Measurements from ENCODE around the gene ZYG11A.

Gene ZYG11A

DNA sequence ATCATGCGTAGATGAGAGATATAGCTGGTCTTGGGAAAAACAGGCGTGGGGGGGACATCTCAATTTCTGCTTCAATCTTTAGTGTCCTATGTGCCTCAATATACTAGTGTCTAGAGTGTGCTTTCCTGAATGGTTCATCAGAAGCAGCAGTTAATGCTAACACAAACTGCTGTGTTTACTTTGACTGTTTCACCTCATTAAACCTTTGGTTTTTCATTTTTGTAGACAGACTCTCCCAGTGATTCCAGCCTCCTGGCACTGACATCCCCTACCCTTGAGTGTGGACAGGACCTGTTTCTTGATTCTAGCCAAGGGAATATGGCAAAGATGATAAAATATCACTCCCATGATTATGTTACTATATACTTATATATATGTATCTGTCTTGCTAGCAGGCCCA lies 37.6 kb downstream of the ZYG11A start:
- DNase-seq (ENCODE audit: low read depth), result no peak
- TF ChIP-seq, protein P1, sequence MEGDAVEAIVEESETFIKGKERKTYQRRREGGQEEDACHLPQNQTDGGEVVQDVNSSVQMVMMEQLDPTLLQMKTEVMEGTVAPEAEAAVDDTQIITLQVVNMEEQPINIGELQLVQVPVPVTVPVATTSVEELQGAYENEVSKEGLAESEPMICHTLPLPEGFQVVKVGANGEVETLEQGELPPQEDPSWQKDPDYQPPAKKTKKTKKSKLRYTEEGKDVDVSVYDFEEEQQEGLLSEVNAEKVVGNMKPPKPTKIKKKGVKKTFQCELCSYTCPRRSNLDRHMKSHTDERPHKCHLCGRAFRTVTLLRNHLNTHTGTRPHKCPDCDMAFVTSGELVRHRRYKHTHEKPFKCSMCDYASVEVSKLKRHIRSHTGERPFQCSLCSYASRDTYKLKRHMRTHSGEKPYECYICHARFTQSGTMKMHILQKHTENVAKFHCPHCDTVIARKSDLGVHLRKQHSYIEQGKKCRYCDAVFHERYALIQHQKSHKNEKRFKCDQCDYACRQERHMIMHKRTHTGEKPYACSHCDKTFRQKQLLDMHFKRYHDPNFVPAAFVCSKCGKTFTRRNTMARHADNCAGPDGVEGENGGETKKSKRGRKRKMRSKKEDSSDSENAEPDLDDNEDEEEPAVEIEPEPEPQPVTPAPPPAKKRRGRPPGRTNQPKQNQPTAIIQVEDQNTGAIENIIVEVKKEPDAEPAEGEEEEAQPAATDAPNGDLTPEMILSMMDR (conservative IDR thresholded peaks at IDR 0.05; ENCODE audit: low read depth, low read length), result no peak
- no peak overlapping the region for H3K4me3 ChIP-seq (ENCODE audit: low read depth, low read length)

DNA sequence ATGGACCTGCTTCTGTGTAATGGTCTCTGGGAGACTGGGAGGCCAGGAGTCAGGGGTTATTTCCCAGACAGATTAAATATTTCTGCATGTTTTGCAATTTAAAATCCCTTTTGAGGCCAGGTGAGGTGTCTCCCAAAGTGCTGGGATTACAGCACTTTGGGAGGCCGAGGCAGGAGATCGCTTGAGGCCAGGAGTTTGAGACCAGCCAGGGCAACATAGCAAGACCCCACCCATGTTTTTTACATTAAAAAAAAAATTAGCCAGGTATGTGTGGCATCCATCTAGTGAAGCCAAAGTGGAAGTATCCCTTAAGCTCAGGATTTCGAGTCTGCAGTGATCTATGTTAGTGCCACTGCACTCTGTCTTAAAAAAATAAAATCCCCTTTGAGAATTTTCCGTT lies 44.9 kb downstream of the ZYG11A start:
- no peak for DNase-seq (ENCODE audit: low read depth)
- TF ChIP-seq, protein P1 (conservative IDR thresholded peaks at IDR 0.05; ENCODE audit: low read depth, low read length), result no peak
- H3K4me3 ChIP-seq (ENCODE audit: low read depth, low read length), result no peak overlapping the region

DNA sequence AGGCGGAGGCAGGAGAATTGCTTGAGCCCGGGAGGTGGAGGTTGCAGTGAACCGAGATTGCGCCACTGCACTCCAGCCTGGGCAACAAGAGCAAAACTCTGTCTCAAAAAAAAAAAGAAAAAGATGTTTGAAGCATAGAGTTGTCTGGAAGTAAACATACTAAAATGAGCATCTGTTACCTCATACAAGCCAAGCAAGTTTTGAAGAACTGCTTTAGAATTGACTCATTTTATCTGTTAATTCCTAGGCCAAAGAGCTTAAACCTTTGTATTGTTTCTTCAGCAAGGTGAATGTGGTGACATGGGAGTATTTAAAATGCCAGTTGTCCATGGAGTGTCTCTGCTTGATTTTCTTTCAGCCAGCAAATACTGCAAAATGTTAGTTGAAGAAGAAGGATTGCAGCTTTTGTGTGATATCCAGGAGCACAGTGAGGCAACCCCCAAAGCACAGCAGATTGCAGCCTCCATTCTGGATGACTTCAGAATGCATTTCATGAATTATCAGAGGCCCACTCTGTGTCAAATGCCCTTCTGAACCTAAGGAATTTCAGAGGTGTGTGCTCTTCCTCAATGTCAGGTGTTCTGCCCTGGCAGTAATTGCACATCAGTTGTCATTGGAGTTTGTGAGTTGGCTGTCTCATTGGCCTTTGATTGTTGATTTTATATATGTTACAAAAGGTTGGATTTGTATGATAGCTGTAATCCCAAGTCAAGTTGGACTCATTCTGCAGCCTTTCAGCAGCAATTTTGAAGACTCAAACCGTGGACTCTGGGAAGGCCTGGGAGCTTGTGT lies 50.1 kb downstream of the ZYG11A start:
- no peak overlapping the region for H3K4me3 ChIP-seq (ENCODE audit: low read depth, low read length)
- DNase-seq (ENCODE audit: low read depth), result no peak
- TF ChIP-seq, protein P1 (conservative IDR thresholded peaks at IDR 0.05; ENCODE audit: low read depth, low read length), result no peak

DNA sequence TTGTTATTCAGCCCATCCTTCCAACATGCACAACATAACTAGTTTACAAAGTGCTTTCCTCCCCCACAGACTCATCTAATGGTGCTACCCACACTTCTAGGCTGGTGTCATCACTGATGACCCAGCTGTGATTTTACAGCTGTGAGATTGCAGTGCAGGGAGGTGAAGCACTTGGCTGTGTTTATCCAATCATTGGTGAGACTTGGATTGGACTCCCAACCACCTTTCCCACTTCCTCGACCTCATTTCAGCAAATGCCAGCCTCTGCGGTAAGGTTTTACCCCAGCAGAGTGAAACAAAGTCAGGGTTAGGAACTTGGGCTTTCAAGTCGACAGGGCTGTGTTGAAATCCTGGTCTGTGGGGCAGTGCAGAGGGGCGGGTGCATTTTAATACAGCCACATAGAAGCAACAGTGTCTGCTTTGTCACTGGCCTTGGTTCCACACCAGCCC lies 56.9 kb downstream of the ZYG11A start:
- DNase-seq (ENCODE audit: low read depth), result no peak
- TF ChIP-seq, protein P1 (conservative IDR thresholded peaks at IDR 0.05; ENCODE audit: low read depth, low read length), result no peak

DNA sequence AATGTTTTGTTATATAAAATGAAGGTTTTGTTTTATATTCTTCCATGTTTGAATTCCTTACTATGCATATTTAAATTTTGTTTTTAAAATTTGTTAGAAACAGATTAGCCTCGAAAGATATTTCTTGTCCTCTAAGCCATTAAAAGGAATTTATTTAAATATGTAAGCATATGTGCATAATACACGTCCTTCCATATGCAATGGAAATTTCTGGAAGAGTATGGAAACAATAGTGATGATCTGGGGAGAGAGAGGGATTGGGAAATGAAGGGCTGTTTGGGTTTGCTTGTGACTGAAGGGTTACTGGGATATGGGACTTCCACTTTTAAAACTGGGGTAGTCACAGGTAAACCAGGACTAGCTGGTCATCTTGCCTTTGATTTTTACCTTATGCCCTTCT lies 57.8 kb downstream of the ZYG11A start:
- TF ChIP-seq, protein P1 (conservative IDR thresholded peaks at IDR 0.05; ENCODE audit: low read depth, low read length), result no peak
- H3K4me3 ChIP-seq (ENCODE audit: low read depth, low read length), result no peak overlapping the region
- DNase-seq (ENCODE audit: low read depth), result no peak

More for the DNA sequence above, 56.9 kb downstream of the ZYG11A start:
- no peak overlapping the region for H3K4me3 ChIP-seq (ENCODE audit: low read depth, low read length)

DNA sequence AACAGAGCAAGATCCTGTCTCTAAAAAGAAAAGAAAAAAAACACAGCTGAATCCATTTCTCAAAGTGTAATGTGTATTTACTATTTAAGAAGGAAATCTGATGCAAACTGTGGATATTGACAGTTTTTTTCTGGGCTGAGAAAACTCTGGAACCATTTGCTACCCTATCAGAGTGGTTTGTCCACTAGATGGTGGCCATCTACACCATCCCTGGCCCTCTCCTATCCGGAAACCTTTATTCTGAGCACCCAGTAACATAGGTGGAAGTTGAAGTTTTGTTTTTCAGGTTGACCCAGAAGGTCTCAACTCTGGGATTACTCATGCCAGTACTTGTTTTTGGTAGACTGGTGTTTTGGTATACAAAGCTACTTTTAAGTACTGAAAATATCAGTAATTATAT lies 58.8 kb downstream of the ZYG11A start:
- TF ChIP-seq, protein P1 (conservative IDR thresholded peaks at IDR 0.05; ENCODE audit: low read depth, low read length), result peak; percentile 27
- H3K4me3 ChIP-seq (ENCODE audit: low read depth, low read length), result no peak overlapping the region
- DNase-seq (ENCODE audit: low read depth), result no peak
